ENCODE results near the gene CAPZA2.

Gene CAPZA2

GRCh38 chr7:116906391-116906790 is 44.0 kb downstream of the CAPZA2 start:
- H3K79me2 ChIP-seq (ENCODE audit: insufficient read depth, low read length): no peaks in the 10 kb centered on the region; the same call in 1 of the 2 replicates
- no peaks in the 10 kb centered on the region for H3K27me3 ChIP-seq (ENCODE audit: insufficient read depth, low read length, poor library complexity)
- DNase-seq (no peak), ATAC-seq (ENCODE audit: insufficient read depth, low read depth) (no peak)
- no peak overlapping the region for H3K27ac ChIP-seq (ENCODE audit: low read length)
- TF ChIP-seq EZH2 (IDR thresholded peaks at IDR 0.05; ENCODE audit: borderline replicate concordance, low read depth, low read length, severe bottlenecking) (no peak), CTCF (IDR thresholded peaks at IDR 0.05; ENCODE audit: borderline replicate concordance, extremely low read depth, low read length, poor library complexity, severe bottlenecking) (no peak)
- H3K9ac ChIP-seq (ENCODE audit: low read depth, low read length): no peak overlapping the region
- H4K20me1 ChIP-seq (ENCODE audit: insufficient read depth, low read length): peaks cover 3% of the 10 kb centered on the region; the same call in 1 of the 2 replicates
- H3K4me3 ChIP-seq (ENCODE audit: low read depth in 1 of 2, low read length in 2 of 2): no peak overlapping the region
- H3K4me1 ChIP-seq (ENCODE audit: insufficient read depth, low read length): no peaks in the 10 kb centered on the region
- peaks cover 68% of the 10 kb centered on the region for H3K36me3 ChIP-seq (ENCODE audit: insufficient read depth, low read length)
- H2AFZ ChIP-seq (ENCODE audit: low read depth, low read length): no peak overlapping the region
- H3K9me3 ChIP-seq (ENCODE audit: insufficient read depth, low read length, severe bottlenecking): no peaks in the 10 kb centered on the region
- H3K4me2 ChIP-seq (ENCODE audit: insufficient read depth, low read length): no peak overlapping the region

- no peaks in the 10 kb centered on the region for H4K20me1 ChIP-seq (ENCODE audit: insufficient read depth, low read length)
- H3K9me3 ChIP-seq (ENCODE audit: insufficient read depth, low read length, severe bottlenecking): no peaks in the 10 kb centered on the region
- H3K4me3 ChIP-seq (ENCODE audit: low read depth in 1 of 2, low read length in 2 of 2): no peak overlapping the region
- DNase-seq (no peak), ATAC-seq (ENCODE audit: insufficient read depth, low read depth) (no peak)
- no peaks in the 10 kb centered on the region for H3K4me1 ChIP-seq (ENCODE audit: insufficient read depth, low read length)
- H3K36me3 ChIP-seq (ENCODE audit: insufficient read depth, low read length): peaks cover 76% of the 10 kb centered on the region
- TF ChIP-seq CTCF (IDR thresholded peaks at IDR 0.05; ENCODE audit: borderline replicate concordance, extremely low read depth, low read length, poor library complexity, severe bottlenecking) (no peak), EZH2 (IDR thresholded peaks at IDR 0.05; ENCODE audit: borderline replicate concordance, low read depth, low read length, severe bottlenecking) (no peak)
- no peaks in the 10 kb centered on the region for H3K79me2 ChIP-seq (ENCODE audit: insufficient read depth, low read length)
- H3K27ac ChIP-seq (ENCODE audit: low read length): no peak overlapping the region
- no peak overlapping the region for H3K9ac ChIP-seq (ENCODE audit: low read depth, low read length)
- no peaks in the 10 kb centered on the region for H3K27me3 ChIP-seq (ENCODE audit: insufficient read depth, low read length, poor library complexity)
- H2AFZ ChIP-seq (ENCODE audit: low read depth, low read length): no peak overlapping the region
- H3K4me2 ChIP-seq (ENCODE audit: insufficient read depth, low read length): no peak overlapping the region
Observed at GRCh38 chr7:116910383-116910782, 48.0 kb downstream of the CAPZA2 start.

- H3K4me2 ChIP-seq (ENCODE audit: insufficient read depth, low read length): no peak overlapping the region
- DNase-seq: no peak
- TF ChIP-seq EZH2 (IDR thresholded peaks at IDR 0.05; ENCODE audit: borderline replicate concordance, low read depth, low read length, severe bottlenecking): no peak
- TF ChIP-seq CTCF (IDR thresholded peaks at IDR 0.05; ENCODE audit: borderline replicate concordance, extremely low read depth, low read length, poor library complexity, severe bottlenecking): no peak
- no peak overlapping the region for H3K4me3 ChIP-seq (ENCODE audit: low read depth in 1 of 2, low read length in 2 of 2)
- H3K27me3 ChIP-seq (ENCODE audit: insufficient read depth, low read length, poor library complexity): no peaks in the 10 kb centered on the region
- peaks cover 81% of the 10 kb centered on the region for H3K36me3 ChIP-seq (ENCODE audit: insufficient read depth, low read length)
- no peaks in the 10 kb centered on the region for H3K79me2 ChIP-seq (ENCODE audit: insufficient read depth, low read length)
- H3K4me1 ChIP-seq (ENCODE audit: insufficient read depth, low read length): no peaks in the 10 kb centered on the region
- no peak overlapping the region for H3K9ac ChIP-seq (ENCODE audit: low read depth, low read length)
- no peaks in the 10 kb centered on the region for H4K20me1 ChIP-seq (ENCODE audit: insufficient read depth, low read length)
- no peaks in the 10 kb centered on the region for H3K9me3 ChIP-seq (ENCODE audit: insufficient read depth, low read length, severe bottlenecking)
- no peak overlapping the region for H3K27ac ChIP-seq (ENCODE audit: low read length)
- no peak overlapping the region for H2AFZ ChIP-seq (ENCODE audit: low read depth, low read length)
- no peak for ATAC-seq (ENCODE audit: insufficient read depth, low read depth)
Observed at GRCh38 chr7:116911801-116912200, 49.4 kb downstream of the CAPZA2 start.

Data from DND-41 (cell line).